Omental fat pad (tissue), 4 donors: ENCODE measurements around the gene TEX2. TPM values are rescaled to one million over a fixed set of nuclear protein-coding genes. Genes with fewer than 3 reads are reported as not detected.

Experiments used
- ATAC-seq: fragments of 150-250 bp; one replicate; pipeline ENCODE4 v1.9.1; 2016; ENCODE audit warnings: mild to moderate bottlenecking, moderate library complexity; ENCODE audit not compliant: low FRiP score
- DNase-seq: peaks from one replicate; pipeline ENCODE4 v3.0.0-alpha.2; 2019; ENCODE audit warnings: low spot score
- total RNA-seq, 4 donors: library from RNA; depleted of rRNA; stranded (reverse); fragments of >200 nt; gene quantifications; one replicate each; pipeline ENCODE4 v1.1.0, GENCODE V29; 2016
- TF ChIP-seq, protein P1 (sequence below), 3 donors: fragments of 450-650 bp; IDR thresholded peaks; one replicate each; pipeline ENCODE4 v1.5.1; 2016 to 2017; ENCODE audit warnings: antibody characterized with exemption in 3 of 3, mild to moderate bottlenecking in 3 of 3, moderate library complexity in 2 of 3

TEX2 gene
- total RNA-seq, 4 donors from 2014 or later: 34.8 to 113 (median 85.2) TPM

- TF ChIP-seq, protein P1, sequence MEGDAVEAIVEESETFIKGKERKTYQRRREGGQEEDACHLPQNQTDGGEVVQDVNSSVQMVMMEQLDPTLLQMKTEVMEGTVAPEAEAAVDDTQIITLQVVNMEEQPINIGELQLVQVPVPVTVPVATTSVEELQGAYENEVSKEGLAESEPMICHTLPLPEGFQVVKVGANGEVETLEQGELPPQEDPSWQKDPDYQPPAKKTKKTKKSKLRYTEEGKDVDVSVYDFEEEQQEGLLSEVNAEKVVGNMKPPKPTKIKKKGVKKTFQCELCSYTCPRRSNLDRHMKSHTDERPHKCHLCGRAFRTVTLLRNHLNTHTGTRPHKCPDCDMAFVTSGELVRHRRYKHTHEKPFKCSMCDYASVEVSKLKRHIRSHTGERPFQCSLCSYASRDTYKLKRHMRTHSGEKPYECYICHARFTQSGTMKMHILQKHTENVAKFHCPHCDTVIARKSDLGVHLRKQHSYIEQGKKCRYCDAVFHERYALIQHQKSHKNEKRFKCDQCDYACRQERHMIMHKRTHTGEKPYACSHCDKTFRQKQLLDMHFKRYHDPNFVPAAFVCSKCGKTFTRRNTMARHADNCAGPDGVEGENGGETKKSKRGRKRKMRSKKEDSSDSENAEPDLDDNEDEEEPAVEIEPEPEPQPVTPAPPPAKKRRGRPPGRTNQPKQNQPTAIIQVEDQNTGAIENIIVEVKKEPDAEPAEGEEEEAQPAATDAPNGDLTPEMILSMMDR (IDR thresholded peaks at IDR 0.05): no peak
- DNase-seq (no peak), ATAC-seq (no peak)
These were observed 96.2 kb downstream of the TEX2 start for GRCh38 chr17:64166876-64167275.

DNA sequence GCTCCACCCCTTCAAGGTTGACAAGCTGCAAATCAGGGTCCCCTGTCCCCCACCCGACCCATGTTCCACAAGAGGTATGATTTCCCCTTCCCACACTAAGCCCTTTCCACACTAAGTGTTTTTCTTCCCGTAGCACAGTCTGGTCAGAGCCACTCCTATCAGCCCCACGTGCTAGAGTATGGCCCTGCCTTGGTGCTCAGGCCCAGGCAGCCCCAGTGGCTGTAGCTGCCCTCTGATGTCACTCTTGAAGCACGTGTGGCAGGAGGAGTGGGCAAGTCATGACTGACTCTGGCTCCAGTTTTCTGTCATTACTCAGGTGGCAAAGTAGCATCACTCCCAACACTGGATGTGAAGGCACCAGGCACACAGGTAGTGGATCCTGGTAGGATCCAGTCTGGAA is 97.7 kb downstream of the TEX2 start:
- TF ChIP-seq, protein P1 (IDR thresholded peaks at IDR 0.05): no peak
- ATAC-seq: no peak
- DNase-seq: no peak

DNA sequence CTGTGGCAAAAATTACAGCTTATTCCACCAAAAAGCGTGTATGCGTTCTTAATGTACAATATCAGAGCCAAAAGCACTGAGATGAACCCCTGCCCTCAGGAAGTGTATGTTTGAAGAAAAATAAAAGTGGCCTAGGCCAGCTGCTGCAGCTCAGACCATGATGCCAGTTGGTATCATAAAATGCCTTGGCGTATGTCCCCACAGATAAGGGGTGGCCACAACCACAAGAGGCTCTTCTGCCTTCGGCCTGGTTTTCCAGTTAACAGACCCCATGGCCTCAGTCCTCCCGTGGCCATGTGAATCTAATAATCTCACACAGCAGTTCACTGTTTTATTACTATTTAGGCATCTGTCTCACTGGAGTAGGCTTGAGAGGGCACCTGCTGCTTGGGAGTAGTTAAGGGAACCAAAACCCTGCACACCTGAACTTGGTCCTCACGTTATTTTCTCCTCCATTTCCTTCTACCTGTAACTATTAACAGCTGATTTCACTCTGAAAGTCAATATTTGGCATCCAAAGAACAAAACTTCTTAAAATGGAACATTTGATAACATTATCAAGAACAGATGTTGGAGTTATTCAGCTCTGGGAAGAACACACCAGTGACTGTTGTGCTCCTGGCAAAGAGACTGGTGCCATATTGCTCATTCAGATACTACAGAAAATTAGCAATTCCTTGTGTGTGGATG is 98.3 kb downstream of the TEX2 start:
- DNase-seq (no peak), ATAC-seq (no peak)
- TF ChIP-seq, protein P1 (IDR thresholded peaks at IDR 0.05): no peak

- TF ChIP-seq, protein P1 (IDR thresholded peaks at IDR 0.05): no peak
- no peak for ATAC-seq
- DNase-seq: no peak
These were observed 99.6 kb downstream of the TEX2 start for GRCh38 chr17:64163468-64163867.

DNA sequence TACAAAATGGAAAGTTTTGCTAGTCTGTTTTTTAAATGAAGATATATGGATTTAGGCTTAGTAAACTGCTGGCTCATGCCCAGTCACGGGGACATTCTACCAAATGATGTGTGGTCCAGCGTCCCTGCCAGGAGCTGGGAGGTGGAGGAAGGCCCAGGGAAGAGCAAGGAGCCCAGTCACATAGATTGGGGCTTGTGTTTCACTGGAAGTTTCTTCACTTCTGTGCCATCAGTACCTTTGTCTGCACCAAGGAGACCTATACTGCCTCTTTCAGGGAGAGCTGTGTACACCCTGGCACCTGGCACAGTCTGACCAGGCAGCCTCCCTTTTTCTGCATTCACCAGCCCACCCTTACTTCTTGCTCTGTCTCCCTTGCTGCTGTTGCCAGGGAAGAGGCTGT is 100.5 kb downstream of the TEX2 start:
- DNase-seq: no peak
- ATAC-seq: no peak

DNA sequence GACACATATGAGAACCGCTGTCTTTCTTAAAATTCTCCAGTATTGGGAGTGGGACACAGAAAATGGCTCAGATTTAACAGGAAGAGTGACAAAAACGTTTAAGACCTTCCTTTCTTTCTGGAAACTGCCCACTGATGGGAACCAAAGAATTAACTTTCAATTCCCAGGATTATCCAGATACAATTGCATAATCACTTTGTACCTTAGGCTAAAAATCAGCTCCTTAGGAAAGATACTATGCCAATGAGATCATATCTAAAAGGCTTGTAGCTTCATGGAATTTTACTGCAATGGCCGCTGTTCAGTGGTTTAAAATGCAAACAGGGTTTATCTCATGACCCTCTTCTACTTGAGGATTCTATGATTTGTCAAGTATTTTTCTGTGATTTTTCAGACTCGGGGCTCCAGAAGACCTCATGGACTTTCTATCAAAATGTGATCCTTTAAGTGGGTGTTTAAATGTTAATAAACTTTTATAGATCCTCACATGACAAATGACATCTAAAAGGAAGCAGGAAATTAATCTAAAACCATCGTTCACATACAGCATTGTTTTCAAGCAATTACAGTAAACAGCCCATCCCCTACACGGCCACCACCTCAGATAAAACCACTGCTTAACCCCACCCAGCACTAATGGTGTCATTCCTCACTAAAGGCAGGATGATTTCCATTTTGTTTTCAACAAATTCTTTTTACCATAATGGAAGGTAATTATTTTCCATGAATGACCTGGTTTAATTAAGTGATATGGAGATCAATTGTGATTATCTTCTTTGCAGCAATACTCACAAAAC is 101.5 kb downstream of the TEX2 start:
- TF ChIP-seq, protein P1 (IDR thresholded peaks at IDR 0.05): no peak
- DNase-seq (no peak), ATAC-seq (no peak)

More for the DNA sequence above, 100.5 kb downstream of the TEX2 start:
- TF ChIP-seq, protein P1 (IDR thresholded peaks at IDR 0.05): no peak
